Neuronal stem cell (in vitro differentiated cells): Measurements from ENCODE around the gene AKAP6.
"Not testable (repeated sequence)": the region's sequence is repeated elsewhere in the genome, so short reads cannot be mapped to it uniquely, and the experiment has no call there.

Experiments
- DNase-seq: peaks from one replicate; pipeline ENCODE4 v3.0.0-alpha.2; 2013; ENCODE audit warnings: low spot score
- H2AFZ ChIP-seq: one replicate; pipeline ENCODE4 v1.6.1; 2013; ENCODE audit warnings: mild to moderate bottlenecking, low read length, inconsistent platforms
- H2AK5ac ChIP-seq: 2 replicates; pipeline ENCODE4 v1.6.1; 2013; ENCODE audit warnings: low read depth, mild to moderate bottlenecking, inconsistent platforms, low read length, moderate library complexity, mixed read lengths
- H2BK120ac ChIP-seq: 2 replicates; pipeline ENCODE4 v1.6.1; 2013; ENCODE audit warnings: low read depth, mild to moderate bottlenecking, inconsistent platforms, low read length, moderate library complexity, mixed read lengths
- H2BK12ac ChIP-seq: one replicate; pipeline ENCODE4 v1.6.1; 2013; ENCODE audit warnings: low read length, inconsistent platforms
- H2BK15ac ChIP-seq: 2 replicates; pipeline ENCODE4 v1.6.1; 2013; ENCODE audit warnings: mild to moderate bottlenecking, low read length, inconsistent platforms, mixed read lengths
- H2BK5ac ChIP-seq: one replicate; pipeline ENCODE4 v1.6.1; 2013; ENCODE audit warnings: inconsistent platforms, mild to moderate bottlenecking, low read length, moderate library complexity
- H3K14ac ChIP-seq: one replicate; pipeline ENCODE4 v1.6.1; 2013; ENCODE audit warnings: low read length, inconsistent platforms
- H3K18ac ChIP-seq: 2 replicates; pipeline ENCODE4 v1.6.1; 2013; ENCODE audit warnings: low read length, inconsistent platforms
- H3K23ac ChIP-seq: 2 replicates; pipeline ENCODE4 v1.6.1; 2013; ENCODE audit warnings: low read depth, mild to moderate bottlenecking, mixed read lengths, low read length, inconsistent platforms; ENCODE audit not compliant: poor library complexity
- H3K27ac ChIP-seq: replicated peaks from 3 replicates; pipeline ENCODE4 v1.5.1; 2013; ENCODE audit warnings: low read length, inconsistent platforms
- H3K27me3 ChIP-seq, 3 experiments: 2 replicates each; pipeline ENCODE4 v1.6.1; 2013; ENCODE audit warnings: low read length in 3 of 3, mild to moderate bottlenecking in 2 of 3, inconsistent platforms in 1 of 3, low read depth in 1 of 3, mixed read lengths in 1 of 3, moderate library complexity in 1 of 3; ENCODE audit not compliant: control insufficient read depth in 3 of 3, insufficient read depth in 3 of 3
- H3K36me3 ChIP-seq, 2 donors: replicated peaks in 1 of 2; 2 replicates each; pipeline ENCODE4 v1.6.1; 2013; ENCODE audit warnings: low read length in 2 of 2; ENCODE audit not compliant: control insufficient read depth in 2 of 2, insufficient read depth in 2 of 2
- H3K4ac ChIP-seq: 2 replicates; pipeline ENCODE4 v1.6.1; 2013; ENCODE audit warnings: inconsistent platforms, mild to moderate bottlenecking, low read length, moderate library complexity
- H3K4me1 ChIP-seq, 2 donors: 1 replicate in 1 of 2; 2 replicates in 1 of 2; pipeline ENCODE4 v1.6.1; 2013; ENCODE audit warnings: low read length in 2 of 2, low read depth in 1 of 2; ENCODE audit not compliant: control insufficient read depth in 2 of 2, insufficient read depth in 1 of 2
- H3K4me2 ChIP-seq: one replicate; pipeline ENCODE4 v1.6.1; 2013; ENCODE audit warnings: mild to moderate bottlenecking, low read length, inconsistent platforms; ENCODE audit not compliant: insufficient read depth, poor library complexity, severe bottlenecking
- H3K4me3 ChIP-seq, 2 donors: 2 replicates each; pipeline ENCODE4 v1.5.1; 2013; ENCODE audit warnings: low read length in 2 of 2, mild to moderate bottlenecking in 2 of 2, inconsistent platforms in 1 of 2, moderate library complexity in 1 of 2
- H3K79me1 ChIP-seq: one replicate; pipeline ENCODE4 v1.6.1; 2013; ENCODE audit warnings: low read depth, mild to moderate bottlenecking, inconsistent platforms, low read length, moderate library complexity
- H3K9ac ChIP-seq: one replicate; pipeline ENCODE4 v1.6.1; 2013; ENCODE audit warnings: mild to moderate bottlenecking, low read depth, low read length, inconsistent platforms; ENCODE audit not compliant: poor library complexity
- H3K9me3 ChIP-seq, 2 donors: replicated peaks in 1 of 2; 2 replicates each; pipeline versions ENCODE3 to v1.6.1; 2013; ENCODE audit warnings: low read length in 2 of 2, mild to moderate bottlenecking in 2 of 2, inconsistent platforms in 1 of 2, low read depth in 1 of 2, mixed read lengths in 1 of 2, moderate library complexity in 1 of 2; ENCODE audit not compliant: control insufficient read depth in 2 of 2, insufficient read depth in 1 of 2
- H4K8ac ChIP-seq: one replicate; pipeline ENCODE4 v1.6.1; 2013; ENCODE audit warnings: low read depth, mild to moderate bottlenecking, inconsistent platforms, low read length, moderate library complexity
- H4K91ac ChIP-seq: one replicate; pipeline ENCODE4 v1.6.1; 2013; ENCODE audit warnings: low read length, low read depth, mild to moderate bottlenecking, inconsistent platforms; ENCODE audit not compliant: poor library complexity
- WGBS, 2 donors: extraction: QIAGEN DNeasy Blood & Tissue Kit; methylation state at CpG; one replicate each; pipeline ENCODE4 v1.1.7; 2013; ENCODE audit warnings: missing lambda C conversion rate in 2 of 2, mixed read lengths in 1 of 2; ENCODE audit not compliant: insufficient read length in 2 of 2, insufficient replicate concordance in 1 of 2; ENCODE audit errors: extremely low coverage in 2 of 2; 5-methylcytosine and 5-hydroxymethylcytosine counted together

Gene AKAP6

DNA sequence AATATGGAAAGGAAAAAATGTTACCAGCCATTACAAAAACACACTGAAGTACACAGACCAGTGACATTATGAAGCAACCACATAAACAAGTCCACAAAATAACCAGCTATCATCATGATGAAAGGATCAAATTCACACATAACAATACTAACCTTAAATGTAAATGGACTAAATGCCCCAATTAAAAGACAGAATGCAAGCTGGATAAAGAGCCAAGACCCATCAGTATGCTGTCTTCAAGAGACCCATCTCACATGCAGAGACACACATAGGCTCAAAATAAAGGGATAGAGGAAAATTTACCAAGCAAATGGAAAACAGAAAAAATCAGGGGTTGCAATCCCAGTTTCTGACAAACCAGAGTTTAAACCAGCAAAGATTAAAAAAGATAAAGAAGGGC is 463.9 kb downstream of the AKAP6 start:
- H4K8ac ChIP-seq, H2BK12ac ChIP-seq, H3K4ac ChIP-seq, H4K91ac ChIP-seq, H2BK15ac ChIP-seq, H3K9me3 ChIP-seq, H3K27me3 ChIP-seq, H3K14ac ChIP-seq, H3K23ac ChIP-seq, H2AFZ ChIP-seq, H2BK5ac ChIP-seq, H3K18ac ChIP-seq, H2AK5ac ChIP-seq, H3K79me1 ChIP-seq, H3K4me3 ChIP-seq, H3K4me1 ChIP-seq, DNase-seq, H2BK120ac ChIP-seq, H3K27ac ChIP-seq, H3K9ac ChIP-seq, H3K4me2 ChIP-seq, H3K36me3 ChIP-seq: not testable (repeated sequence)

DNA sequence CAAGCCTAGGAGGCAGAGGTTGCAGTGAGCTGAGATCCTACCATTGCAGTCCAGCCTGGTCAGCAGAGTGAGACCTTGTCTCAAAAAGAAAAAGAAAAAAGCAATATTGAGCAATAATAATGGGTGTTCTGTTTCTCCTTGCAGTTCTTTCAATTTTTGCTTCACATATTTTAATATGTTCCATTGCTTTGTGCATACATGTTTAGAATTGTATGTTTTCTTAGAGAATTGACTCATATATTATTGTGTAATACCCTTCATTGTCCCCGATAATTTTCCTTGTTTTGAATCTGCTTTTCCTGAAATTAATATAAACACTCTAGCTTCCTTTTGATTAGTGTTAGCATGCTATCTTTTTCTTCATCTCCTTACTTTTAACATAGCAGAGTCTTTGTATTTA is 471.2 kb downstream of the AKAP6 start:
- WGBS, 2 donors, result no CpG with 5 or more reads among the region's 1 CpG
- no peaks in the 10 kb centered on the region for H3K79me1 ChIP-seq
- H2BK15ac ChIP-seq, result no peak overlapping the region
- no peak overlapping the region for H2BK12ac ChIP-seq
- no peaks in the 10 kb centered on the region for H3K4me1 ChIP-seq
- no peak overlapping the region for H3K4me3 ChIP-seq
- no peak overlapping the region for H2BK5ac ChIP-seq
- no peaks in the 10 kb centered on the region for H3K27me3 ChIP-seq
- peaks cover 4 to 8% of the 10 kb centered on the region in 2 donors for H3K9me3 ChIP-seq
- H3K14ac ChIP-seq, result no peak overlapping the region
- H3K27ac ChIP-seq, result no peak overlapping the region
- H3K23ac ChIP-seq, result no peak overlapping the region
- no peak overlapping the region for H3K4ac ChIP-seq
- H2BK120ac ChIP-seq, result no peak overlapping the region
- no peak overlapping the region for H3K4me2 ChIP-seq
- H3K9ac ChIP-seq, result no peak overlapping the region
- H4K91ac ChIP-seq, result no peak overlapping the region
- no peak overlapping the region for H3K18ac ChIP-seq
- H3K36me3 ChIP-seq, result no peaks in the 10 kb centered on the region
- H4K8ac ChIP-seq, result no peak overlapping the region
- H2AK5ac ChIP-seq, result no peak overlapping the region
- no peak overlapping the region for H2AFZ ChIP-seq
- DNase-seq, result no peak

DNA sequence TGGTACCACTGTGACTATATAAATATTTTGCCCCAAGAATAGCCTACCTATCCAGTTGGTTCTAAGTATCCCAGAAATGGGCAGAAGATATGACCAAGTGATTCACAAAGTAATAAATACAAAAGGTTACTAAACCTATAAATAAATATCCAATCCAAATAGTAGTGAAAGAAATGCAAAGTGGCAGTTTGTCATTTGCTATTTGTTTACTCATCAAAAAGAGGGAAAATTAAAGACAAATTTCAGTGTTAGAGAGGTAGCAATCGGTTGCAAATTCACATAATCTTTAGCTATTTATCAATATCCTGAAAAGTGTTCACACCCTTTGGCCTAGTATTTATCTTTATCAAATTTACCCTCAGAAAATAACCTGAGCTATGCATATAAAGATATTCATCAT is 473.2 kb downstream of the AKAP6 start:
- no peak overlapping the region for H3K27ac ChIP-seq
- no peak overlapping the region for H2AFZ ChIP-seq
- no peak for DNase-seq
- no peak overlapping the region for H3K4ac ChIP-seq
- no peak overlapping the region for H3K23ac ChIP-seq
- no peak overlapping the region for H3K14ac ChIP-seq
- no peak overlapping the region for H4K8ac ChIP-seq
- peaks cover 4 to 10% of the 10 kb centered on the region in 2 donors for H3K9me3 ChIP-seq
- H4K91ac ChIP-seq, result no peak overlapping the region
- no peak overlapping the region for H3K4me2 ChIP-seq
- no peak overlapping the region for H2BK12ac ChIP-seq
- H3K27me3 ChIP-seq, result no peaks in the 10 kb centered on the region
- H3K4me1 ChIP-seq, result no peaks in the 10 kb centered on the region
- no peak overlapping the region for H3K18ac ChIP-seq
- no peak overlapping the region for H3K4me3 ChIP-seq
- no peaks in the 10 kb centered on the region for H3K36me3 ChIP-seq
- H2BK15ac ChIP-seq, result no peak overlapping the region
- H2BK120ac ChIP-seq, result no peak overlapping the region
- no peak overlapping the region for H2BK5ac ChIP-seq
- no peaks in the 10 kb centered on the region for H3K79me1 ChIP-seq
- H3K9ac ChIP-seq, result no peak overlapping the region
- WGBS, 2 donors, result no CpG with 5 or more reads among the region's 1 CpG
- no peak overlapping the region for H2AK5ac ChIP-seq

GRCh38 chr14:32805979-32806378 is 476.9 kb downstream of the AKAP6 start:
- no peak overlapping the region for H4K91ac ChIP-seq
- no peak overlapping the region for H3K27ac ChIP-seq
- no peaks in the 10 kb centered on the region for H3K27me3 ChIP-seq
- peaks cover 12 to 13% of the 10 kb centered on the region in 2 donors for H3K4me1 ChIP-seq
- peaks cover 4 to 10% of the 10 kb centered on the region in 2 donors for H3K9me3 ChIP-seq
- no CpG with 5 or more reads among the region's 2 CpGs for WGBS, 2 donors
- no peak overlapping the region for H2AFZ ChIP-seq
- no peak overlapping the region for H2BK120ac ChIP-seq
- H2BK15ac ChIP-seq, result no peak overlapping the region
- H4K8ac ChIP-seq, result no peak overlapping the region
- H3K18ac ChIP-seq, result no peak overlapping the region
- H2AK5ac ChIP-seq, result no peak overlapping the region
- H3K79me1 ChIP-seq, result no peaks in the 10 kb centered on the region
- H3K36me3 ChIP-seq, result no peaks in the 10 kb centered on the region
- no peak overlapping the region for H3K9ac ChIP-seq
- H3K23ac ChIP-seq, result no peak overlapping the region
- no peak for DNase-seq
- no peak overlapping the region for H3K4ac ChIP-seq
- no peak overlapping the region for H2BK5ac ChIP-seq
- no peak overlapping the region for H2BK12ac ChIP-seq
- H3K4me3 ChIP-seq, result no peak overlapping the region
- H3K4me2 ChIP-seq, result no peak overlapping the region
- no peak overlapping the region for H3K14ac ChIP-seq
